Measurements from ENCODE around the gene KCNH4. TPM values are rescaled to one million over a fixed set of nuclear protein-coding genes. Genes with fewer than 3 reads are reported as not detected.
"Not testable (repeated sequence)": the region's sequence is repeated elsewhere in the genome, so short reads cannot be mapped to it uniquely, and the experiment has no call there.

The KCNH4 gene
- polyA plus RNA-seq, 3 donors = 0.04 to 0.10 (median 0.04) TPM

DNA sequence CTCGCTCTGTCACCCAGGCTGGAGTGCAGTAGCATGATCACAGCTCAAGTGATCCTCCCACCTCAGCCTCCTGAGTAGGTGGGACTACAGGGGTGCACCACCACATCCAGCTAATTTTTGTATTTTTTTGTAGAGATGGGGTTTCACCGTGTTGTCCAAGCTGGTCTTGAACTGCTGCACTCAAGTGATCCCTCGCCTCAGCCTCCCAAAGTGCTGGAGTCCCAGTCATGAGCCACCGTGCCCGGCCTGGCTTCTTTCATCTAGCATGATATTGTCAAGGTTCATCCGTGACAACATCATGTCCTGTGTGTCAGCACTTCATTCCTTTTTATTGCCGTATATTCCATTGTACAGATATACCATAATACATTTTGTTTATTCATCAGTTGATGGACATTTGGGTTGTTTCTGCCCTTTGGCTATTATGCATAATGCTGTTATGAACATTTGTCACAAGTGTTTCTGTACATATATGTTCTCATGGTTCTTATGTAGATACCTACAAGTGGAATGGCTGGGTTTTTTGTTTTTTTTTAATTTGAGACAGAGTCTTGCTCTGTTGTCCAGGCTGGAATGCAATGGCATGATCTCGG lies 16.7 kb upstream of the KCNH4 start:
- no peak for DNase-seq

- peak; percentile 81 for DNase-seq
Measured at GRCh38 chr17:42193969-42194899, 13.3 kb upstream of the KCNH4 start, which contains the start of gene GHDC. Gene GHDC (minus strand): TSS chr17:42194494. CDS start chr17:42193581, 913 bp downstream.

GRCh38 chr17:42193216-42193968 lies 12.4 kb upstream of the KCNH4 start:
- no peak for DNase-seq

DNA sequence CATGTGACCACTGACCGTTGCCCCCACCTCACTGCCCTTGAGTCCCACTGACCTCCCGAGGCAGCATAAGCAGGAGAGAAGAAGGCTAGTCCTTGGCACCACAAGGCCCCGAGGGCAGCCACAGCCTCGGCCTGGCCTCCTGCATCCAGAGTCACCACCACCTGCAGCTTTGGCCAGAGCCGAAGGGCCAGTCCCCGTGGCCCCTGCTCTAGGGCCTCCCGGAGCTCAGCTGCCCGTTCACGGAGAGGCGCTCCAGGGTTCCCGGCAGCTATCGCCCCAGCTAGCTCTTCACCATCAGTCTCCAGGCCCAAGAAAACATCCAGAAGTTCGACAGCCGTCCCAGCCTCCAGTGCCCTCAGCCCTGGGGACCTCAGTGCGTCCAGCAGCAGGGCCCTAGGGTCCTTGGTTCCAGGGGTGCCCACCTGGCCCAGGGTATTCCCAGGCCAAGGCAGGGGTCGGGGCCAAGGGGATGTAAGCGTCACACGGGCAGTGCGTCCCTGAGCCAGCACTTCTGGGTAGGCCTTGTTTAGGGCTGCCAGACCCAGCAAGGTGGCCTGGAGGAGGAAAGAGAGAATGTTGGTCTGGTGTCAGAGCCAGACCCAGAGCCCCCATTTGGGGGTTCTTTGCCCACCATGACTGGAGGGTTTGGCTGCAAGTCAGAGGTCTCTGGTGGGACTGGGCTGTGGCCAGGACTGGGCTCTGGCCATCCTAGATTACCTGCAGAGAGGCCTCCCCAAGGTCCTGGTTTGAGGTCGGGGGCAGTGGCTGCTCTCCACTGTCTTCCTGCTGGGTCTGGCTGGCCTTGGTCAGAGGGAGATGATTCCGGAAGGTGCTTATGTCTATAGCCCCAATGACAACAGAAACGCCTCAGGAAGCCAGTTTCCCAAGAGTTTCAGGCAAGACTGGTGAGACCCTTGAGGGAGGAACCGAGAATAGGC lies 11.5 kb upstream of the KCNH4 start:
- DNase-seq = no peak

DNA sequence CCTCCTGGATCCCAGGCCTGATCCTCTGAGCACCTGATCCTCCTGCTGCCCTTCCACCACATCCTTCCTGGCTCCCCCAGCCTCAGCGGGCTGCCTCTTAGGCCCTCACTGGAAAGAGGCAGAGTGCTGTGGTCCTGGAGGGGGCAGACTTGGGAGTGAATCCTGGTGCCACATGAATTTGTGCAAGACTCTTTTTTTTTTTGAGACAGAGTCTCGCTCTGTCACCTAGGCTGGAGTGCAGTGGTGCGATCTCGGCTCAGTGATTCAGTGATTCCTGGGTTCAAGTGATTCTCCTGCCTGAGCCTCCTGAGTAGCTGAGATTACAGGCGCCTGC lies 10.3 kb upstream of the KCNH4 start:
- no peak for DNase-seq

DNA sequence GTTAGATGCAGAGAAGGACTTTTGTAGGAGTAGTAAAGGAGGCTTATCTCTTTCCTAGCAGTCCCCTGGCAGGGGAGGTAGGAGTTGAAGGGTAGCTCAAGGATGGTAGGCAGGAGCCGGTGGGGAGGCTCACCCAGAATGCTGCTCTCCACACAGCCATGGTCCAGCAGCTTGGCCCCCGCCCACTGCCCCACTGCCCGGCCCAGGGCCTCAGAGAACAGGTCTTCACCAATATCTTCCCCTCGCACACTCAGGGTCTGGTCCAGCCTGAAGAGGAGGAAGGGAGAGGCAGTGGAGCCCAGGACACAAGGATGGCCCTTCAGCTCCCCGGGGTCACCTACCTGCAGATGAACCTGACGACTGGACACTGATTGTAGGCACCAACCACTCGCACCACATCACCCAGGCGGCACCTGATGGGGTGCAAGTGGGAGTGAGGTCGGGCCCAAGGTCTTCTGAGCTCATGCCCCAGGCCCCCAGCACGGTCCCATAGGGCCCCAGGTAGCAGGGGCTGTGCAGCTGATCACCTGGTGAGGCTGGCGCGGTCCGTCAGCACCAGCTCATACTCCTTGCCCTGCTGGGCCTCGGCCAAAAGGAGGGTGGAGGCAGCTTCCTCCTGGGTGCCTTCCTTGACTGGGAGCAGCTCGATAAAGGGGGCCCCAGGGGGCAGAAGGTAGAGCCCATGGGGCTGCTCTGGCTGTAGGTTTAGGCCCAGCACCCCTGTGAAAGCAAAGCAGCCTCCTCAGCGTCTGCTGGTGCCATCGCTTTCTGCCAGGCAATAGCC lies 9.7 kb upstream of the KCNH4 start:
- no peak for DNase-seq

DNA sequence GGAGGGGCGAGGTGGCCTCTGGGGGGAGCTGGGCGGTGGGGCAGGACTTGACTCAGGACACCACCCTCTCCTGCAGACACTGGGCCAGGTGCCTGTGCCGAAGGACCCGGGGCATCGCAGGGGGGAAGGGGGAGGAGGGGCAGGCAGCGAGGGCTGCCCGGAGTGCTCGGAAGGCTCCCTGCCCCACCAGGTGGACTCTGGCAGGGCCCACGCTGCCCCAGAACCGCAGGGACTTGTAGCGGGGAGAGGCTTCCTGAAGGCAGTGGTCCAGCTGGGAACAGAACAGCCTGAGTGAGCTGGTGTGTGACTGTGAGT lies 8.7 kb upstream of the KCNH4 start:
- no peak for DNase-seq

GRCh38 chr17:42188749-42189650 lies 8.1 kb upstream of the KCNH4 start:
- no peak for DNase-seq

DNA sequence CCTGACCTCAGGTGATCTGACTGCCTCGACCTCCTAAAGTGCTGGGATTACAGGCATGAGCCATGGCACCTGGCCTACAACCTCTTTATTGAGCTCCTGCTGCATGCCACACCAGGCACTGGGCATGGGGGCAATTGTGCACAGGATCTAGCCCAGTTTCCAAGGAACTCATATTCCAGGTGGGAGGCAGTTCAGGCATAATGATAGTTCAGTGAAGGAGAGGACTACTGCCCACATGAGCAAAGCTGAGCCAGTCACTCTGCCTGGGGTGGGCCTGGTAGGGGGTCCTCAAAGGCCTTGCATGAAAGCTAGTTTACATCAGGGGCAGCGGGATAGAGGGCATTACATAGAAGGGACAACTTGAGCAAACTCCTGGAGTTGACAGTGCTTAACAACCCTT lies 6.9 kb upstream of the KCNH4 start:
- DNase-seq = no peak

GRCh38 chr17:42186191-42186590 lies 5.2 kb upstream of the KCNH4 start:
- DNase-seq = not testable (repeated sequence)

DNA sequence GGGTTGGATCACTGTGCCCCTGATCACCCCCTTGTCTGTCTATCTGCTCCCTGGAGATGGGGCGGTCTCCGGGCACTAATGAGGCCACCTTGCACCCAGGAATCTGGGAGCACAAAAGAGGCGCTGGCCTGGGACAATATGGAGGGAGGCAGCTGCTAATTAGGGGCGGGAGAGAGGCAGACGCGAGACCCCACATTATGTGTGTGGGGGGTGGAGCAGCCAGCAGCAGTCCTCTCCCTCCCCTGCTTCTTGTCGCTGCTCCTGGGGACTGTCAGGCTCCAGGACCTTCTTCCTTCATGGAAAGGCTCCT lies 4.6 kb upstream of the KCNH4 start:
- no peak for DNase-seq

DNA sequence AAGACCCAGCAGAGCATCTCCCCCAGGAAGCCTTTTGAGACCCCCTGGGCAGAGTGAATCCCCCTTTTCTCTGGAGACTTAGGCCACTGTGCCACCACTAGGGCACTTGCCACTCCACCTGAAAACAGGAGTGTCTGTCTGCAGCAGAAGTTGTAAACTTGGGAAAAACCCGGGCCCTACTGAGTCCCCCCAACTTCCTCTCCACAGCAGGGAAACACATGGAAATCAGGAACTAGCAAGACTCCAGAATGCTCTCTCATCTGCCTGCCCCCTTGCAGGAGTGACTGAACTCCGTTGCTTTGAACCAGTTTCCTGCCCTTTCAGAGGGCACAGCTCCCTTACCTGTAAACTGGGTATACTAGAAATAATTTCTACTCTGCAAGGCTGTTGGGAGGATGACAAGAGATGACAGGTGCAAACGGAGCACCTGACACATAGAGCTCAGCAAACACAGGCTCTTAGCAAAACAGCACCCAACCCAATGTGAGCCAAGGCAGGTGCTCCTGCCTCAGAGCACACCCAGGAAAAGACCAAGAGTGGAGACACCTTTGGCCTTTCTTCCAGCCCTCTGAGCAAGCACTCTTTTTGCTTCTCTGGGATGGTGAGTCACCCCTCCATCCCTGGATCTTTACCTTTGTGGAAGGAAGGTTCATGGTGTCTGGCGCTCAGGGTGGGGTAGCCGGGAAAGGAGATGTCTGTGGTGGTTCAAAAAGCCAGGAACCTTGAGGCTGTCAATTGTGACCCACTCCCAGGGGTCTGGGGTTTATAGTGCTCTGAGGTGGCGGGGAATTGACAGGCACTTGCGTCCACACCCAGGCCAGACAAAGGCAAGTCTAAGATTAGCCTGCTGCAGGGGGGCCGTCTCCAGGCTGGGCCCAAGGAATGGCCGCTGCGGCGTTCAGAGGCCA lies 4.0 kb upstream of the KCNH4 start, which contains the start of gene HCRT:
TSS of gene HCRT (minus strand) at position 740 of the 908 bp plus-strand sequence. CDS start at position 653, 87 bp downstream.
- DNase-seq = no peak

DNA sequence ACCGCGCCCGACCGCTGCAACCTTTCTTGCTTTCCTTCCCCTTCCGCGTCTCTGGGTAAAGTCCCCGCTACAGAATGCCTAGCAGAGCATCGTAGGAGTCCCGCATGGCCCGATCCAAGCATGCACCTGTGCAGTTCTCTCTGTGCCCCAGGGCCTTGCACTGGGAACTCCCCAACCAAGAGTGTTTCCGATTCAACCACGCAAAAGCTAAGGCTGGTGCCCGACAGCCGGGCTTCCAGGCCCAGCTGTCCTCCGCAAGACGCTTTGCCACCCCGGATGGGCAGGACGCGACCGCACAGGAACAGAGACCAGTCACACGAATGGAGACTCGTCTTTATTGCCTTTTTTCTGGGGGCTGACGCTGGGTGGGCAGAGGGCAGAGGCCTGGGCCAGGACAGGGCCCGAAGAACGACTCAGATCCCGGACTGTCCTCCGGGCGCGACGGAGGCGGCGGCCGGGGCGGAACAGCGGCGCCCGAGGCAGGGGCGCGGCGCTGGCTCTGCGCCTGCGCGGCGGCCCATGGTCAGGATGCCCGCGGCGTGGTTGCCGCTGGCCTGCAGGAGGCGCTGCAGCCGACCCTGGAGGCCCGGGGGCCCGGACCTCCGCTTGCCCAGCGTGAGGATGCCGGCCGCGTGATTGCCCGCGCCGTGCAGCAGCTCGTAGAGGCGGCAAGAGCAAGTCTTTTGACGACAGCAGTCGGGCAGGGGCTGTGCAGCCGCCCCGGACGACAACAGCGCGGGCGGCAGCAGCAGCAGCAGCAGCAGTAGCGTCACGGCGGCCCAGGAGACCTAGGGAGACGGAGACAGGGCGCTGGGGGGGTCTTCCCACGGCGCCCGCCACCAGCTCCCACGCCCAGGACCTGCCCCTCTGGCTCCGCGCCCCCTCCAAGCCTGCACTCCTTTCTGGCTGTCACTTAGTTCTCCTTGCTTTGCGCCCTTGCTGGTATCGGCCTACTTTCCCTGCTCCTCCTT lies 3.1 kb upstream of the KCNH4 start:
- DNase-seq = peak; percentile 67

DNA sequence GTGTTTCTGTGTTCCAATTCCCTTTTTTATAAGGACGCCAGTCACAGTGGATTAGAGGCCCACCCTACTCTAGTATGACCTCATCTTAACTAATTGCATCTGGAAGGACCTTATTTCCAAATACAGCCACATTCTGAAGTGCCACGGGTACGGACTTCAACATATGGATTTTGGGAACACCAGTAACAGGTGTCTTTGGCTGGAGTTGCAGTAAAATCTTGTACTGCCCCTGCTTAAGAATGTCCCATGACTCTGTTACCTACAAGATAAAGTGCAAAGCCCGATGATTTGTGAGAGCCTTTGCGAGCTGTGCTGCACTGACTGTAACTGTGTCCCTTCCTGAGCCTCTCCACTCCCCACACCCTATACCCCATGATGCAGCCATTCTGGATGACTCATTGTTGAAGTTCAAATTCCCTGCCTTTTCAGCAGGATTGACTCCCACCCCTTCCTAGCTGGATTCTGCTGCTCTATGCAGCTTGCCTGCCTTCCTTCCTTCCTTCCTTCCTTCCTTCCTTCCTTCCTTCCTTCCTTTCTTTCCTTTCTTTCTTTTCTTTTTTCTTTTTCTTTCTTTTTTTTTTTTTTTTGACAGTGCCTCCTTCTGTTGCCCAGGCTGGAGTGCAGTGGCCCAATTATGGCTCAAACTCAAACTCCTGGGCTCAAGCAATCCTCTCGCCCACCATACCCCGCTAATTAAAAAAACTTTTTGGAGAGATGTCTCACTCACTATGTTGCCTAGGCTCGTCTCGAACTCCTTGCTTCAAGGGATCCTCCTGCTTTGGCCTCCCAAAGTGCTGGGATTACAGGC lies 2.2 kb upstream of the KCNH4 start:
- DNase-seq = no peak

- no peak for DNase-seq
Measured at GRCh38 chr17:42181851-42182207, 887 bp upstream of the KCNH4 start.

DNA sequence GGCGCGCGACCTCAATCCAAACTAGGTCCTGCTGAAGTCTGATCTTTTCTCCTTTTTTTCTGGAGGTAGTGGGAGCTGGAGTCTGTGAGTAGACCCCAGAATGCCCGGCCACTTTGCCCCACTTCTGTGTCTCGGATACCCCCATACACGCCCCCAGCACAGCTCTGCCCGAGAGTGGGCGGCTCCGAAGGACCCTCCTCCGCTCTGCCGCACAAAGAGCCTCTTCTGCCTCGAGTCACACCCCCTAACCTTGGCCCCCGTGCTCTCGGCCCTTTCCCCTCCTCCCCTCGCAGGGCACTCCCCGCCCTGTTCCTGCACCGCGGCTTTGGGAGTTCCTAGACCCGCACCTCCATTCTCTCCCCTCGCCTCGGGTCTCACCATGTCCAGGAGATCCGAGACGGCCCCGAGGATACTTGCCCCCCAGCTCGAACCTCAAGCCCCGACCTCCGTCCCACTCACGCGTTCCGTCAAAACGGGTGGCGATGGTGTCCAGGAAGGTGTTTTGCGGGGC lies 476 bp downstream of the KCNH4 start:
- DNase-seq = no peak

Data from renal pelvis (tissue), 4 donors.